Measurements from ENCODE around the gene GXYLT1. TPM values are rescaled to one million over a fixed set of nuclear protein-coding genes. Genes with fewer than 3 reads are reported as not detected.

GXYLT1 gene
- total RNA-seq, 1 experiment from 2014 or later: 12.6 TPM

- ATAC-seq: no peak
- ChIA-PET CTCF (no interaction called here), POLR2A (no interaction called here)
- no peak overlapping the region for H3K4me3 Mint-ChIP-seq
- no peaks in the 10 kb centered on the region for H3K4me1 Mint-ChIP-seq
- no peak overlapping the region for H3K27ac Mint-ChIP-seq
- H3K36me3 Mint-ChIP-seq: peaks cover 22% of the 10 kb centered on the region
- H3K27me3 Mint-ChIP-seq (ENCODE audit: low read depth): peaks cover 5% of the 10 kb centered on the region; the same call in 1 of the 2 replicates
- H3K9me3 Mint-ChIP-seq: peaks cover 55% of the 10 kb centered on the region
- TF ChIP-seq JAZF1 (CRISPR knock-in tag; IDR thresholded peaks at IDR 0.05) (no peak), CREM (CRISPR knock-in tag; IDR thresholded peaks at IDR 0.05) (no peak), ZNF263 (CRISPR knock-in tag; IDR thresholded peaks at IDR 0.05; ENCODE audit: low read depth) (no peak), TCF7 (CRISPR knock-in tag; IDR thresholded peaks at IDR 0.05; ENCODE audit: low read depth) (no peak)
- TF ChIP-seq, protein P1, sequence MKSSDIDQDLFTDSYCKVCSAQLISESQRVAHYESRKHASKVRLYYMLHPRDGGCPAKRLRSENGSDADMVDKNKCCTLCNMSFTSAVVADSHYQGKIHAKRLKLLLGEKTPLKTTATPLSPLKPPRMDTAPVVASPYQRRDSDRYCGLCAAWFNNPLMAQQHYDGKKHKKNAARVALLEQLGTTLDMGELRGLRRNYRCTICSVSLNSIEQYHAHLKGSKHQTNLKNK (CRISPR knock-in tag; IDR thresholded peaks at IDR 0.05): no peak
- no peak for DNase-seq (ENCODE audit: low spot score)
Measured at GRCh38 chr12:42070036-42070435, 74.6 kb downstream of the GXYLT1 start.

DNA sequence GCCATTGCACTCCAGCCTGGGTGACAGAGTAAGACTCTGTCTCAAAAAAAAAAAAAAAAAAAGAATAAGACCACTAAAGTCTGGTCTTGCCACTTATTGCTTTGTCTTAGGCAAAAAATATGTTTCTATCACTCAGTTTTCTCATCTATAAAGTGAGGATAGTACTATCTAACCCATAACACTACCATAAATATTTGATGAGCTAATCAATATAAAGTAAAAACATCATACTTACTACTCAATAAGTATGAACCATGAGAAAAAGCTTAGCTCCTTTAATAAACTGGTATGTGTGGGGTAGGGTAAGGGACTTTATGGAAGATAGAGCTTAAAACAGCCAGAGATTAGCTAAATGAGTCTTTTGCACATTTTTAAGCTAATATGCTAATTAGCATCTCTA lies 85.5 kb downstream of the GXYLT1 start:
- DNase-seq (ENCODE audit: low spot score) (no peak), ATAC-seq (no peak)
- no peak for TF ChIP-seq AR (CRISPR knock-in tag; IDR thresholded peaks at IDR 0.05)
- TF ChIP-seq ATF2 (CRISPR knock-in tag; IDR thresholded peaks at IDR 0.05; ENCODE audit: borderline replicate concordance, low read depth): no peak
- no peak for TF ChIP-seq RORB (CRISPR knock-in tag; IDR thresholded peaks at IDR 0.05)
- TF ChIP-seq ELF4 (CRISPR knock-in tag; IDR thresholded peaks at IDR 0.05; ENCODE audit: low read depth): no peak
- TF ChIP-seq KAT7 (CRISPR knock-in tag; IDR thresholded peaks at IDR 0.05; ENCODE audit: borderline replicate concordance): no peak
- TF ChIP-seq, protein P2, sequence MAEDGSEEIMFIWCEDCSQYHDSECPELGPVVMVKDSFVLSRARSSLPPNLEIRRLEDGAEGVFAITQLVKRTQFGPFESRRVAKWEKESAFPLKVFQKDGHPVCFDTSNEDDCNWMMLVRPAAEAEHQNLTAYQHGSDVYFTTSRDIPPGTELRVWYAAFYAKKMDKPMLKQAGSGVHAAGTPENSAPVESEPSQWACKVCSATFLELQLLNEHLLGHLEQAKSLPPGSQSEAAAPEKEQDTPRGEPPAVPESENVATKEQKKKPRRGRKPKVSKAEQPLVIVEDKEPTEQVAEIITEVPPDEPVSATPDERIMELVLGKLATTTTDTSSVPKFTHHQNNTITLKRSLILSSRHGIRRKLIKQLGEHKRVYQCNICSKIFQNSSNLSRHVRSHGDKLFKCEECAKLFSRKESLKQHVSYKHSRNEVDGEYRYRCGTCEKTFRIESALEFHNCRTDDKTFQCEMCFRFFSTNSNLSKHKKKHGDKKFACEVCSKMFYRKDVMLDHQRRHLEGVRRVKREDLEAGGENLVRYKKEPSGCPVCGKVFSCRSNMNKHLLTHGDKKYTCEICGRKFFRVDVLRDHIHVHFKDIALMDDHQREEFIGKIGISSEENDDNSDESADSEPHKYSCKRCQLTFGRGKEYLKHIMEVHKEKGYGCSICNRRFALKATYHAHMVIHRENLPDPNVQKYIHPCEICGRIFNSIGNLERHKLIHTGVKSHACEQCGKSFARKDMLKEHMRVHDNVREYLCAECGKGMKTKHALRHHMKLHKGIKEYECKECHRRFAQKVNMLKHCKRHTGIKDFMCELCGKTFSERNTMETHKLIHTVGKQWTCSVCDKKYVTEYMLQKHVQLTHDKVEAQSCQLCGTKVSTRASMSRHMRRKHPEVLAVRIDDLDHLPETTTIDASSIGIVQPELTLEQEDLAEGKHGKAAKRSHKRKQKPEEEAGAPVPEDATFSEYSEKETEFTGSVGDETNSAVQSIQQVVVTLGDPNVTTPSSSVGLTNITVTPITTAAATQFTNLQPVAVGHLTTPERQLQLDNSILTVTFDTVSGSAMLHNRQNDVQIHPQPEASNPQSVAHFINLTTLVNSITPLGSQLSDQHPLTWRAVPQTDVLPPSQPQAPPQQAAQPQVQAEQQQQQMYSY (CRISPR knock-in tag; IDR thresholded peaks at IDR 0.05): no peak
- TF ChIP-seq NR2C2 (CRISPR knock-in tag; IDR thresholded peaks at IDR 0.05): no peak
- Mint-ChIP-seq H3K36me3 (peaks cover 30% of the 10 kb centered on the region), H3K27ac (no peak overlapping the region), H3K27me3 (ENCODE audit: low read depth) (peaks cover 4% of the 10 kb centered on the region), H3K4me3 (no peak overlapping the region), H3K9me3 (peaks cover 60% of the 10 kb centered on the region), H3K4me1 (no peaks in the 10 kb centered on the region)
- POLR2A ChIA-PET: no interaction called here
- CTCF ChIA-PET: no interaction called here

- ChIA-PET POLR2A (no interaction called here), CTCF (no interaction called here)
- Mint-ChIP-seq H3K9me3 (peaks cover 36% of the 10 kb centered on the region), H3K4me3 (no peak overlapping the region), H3K4me1 (no peaks in the 10 kb centered on the region), H3K27me3 (ENCODE audit: low read depth) (no peaks in the 10 kb centered on the region), H3K27ac (no peak overlapping the region), H3K36me3 (peaks cover 3% of the 10 kb centered on the region; the same call in 1 of the 2 replicates)
- ATAC-seq (no peak), DNase-seq (ENCODE audit: low spot score) (no peak)
- TF ChIP-seq STAT6 (CRISPR knock-in tag; conservative IDR thresholded peaks at IDR 0.05; ENCODE audit: low read depth) (no peak), ZNF396 (CRISPR knock-in tag; IDR thresholded peaks at IDR 0.05; ENCODE audit: borderline replicate concordance) (no peak), ATF1 (CRISPR knock-in tag; IDR thresholded peaks at IDR 0.05) (no peak), JAZF1 (CRISPR knock-in tag; IDR thresholded peaks at IDR 0.05) (no peak), CREM (CRISPR knock-in tag; IDR thresholded peaks at IDR 0.05) (no peak), RELA (CRISPR knock-in tag; IDR thresholded peaks at IDR 0.05; ENCODE audit: borderline replicate concordance) (no peak), CBFB (CRISPR knock-in tag; IDR thresholded peaks at IDR 0.05; ENCODE audit: low read depth) (no peak), JUN (CRISPR knock-in tag; IDR thresholded peaks at IDR 0.05) (no peak)
- TF ChIP-seq, protein P3, sequence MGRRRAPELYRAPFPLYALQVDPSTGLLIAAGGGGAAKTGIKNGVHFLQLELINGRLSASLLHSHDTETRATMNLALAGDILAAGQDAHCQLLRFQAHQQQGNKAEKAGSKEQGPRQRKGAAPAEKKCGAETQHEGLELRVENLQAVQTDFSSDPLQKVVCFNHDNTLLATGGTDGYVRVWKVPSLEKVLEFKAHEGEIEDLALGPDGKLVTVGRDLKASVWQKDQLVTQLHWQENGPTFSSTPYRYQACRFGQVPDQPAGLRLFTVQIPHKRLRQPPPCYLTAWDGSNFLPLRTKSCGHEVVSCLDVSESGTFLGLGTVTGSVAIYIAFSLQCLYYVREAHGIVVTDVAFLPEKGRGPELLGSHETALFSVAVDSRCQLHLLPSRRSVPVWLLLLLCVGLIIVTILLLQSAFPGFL (CRISPR knock-in tag; IDR thresholded peaks at IDR 0.05; ENCODE audit: borderline replicate concordance): no peak
- TF ChIP-seq, protein P4, sequence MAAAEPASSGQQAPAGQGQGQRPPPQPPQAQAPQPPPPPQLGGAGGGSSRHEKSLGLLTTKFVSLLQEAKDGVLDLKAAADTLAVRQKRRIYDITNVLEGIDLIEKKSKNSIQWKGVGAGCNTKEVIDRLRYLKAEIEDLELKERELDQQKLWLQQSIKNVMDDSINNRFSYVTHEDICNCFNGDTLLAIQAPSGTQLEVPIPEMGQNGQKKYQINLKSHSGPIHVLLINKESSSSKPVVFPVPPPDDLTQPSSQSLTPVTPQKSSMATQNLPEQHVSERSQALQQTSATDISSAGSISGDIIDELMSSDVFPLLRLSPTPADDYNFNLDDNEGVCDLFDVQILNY (CRISPR knock-in tag; IDR thresholded peaks at IDR 0.05): no peak
Measured at GRCh38 chr12:42056130-42056529, 88.5 kb downstream of the GXYLT1 start.
